ENCODE data around the gene IL17D. TPM values are rescaled to one million over a fixed set of nuclear protein-coding genes. Genes with fewer than 3 reads are reported as not detected.

IL17D gene
- polyA plus RNA-seq, 1 donor, result 7.2 TPM

- no peak for DNase-seq
Observed at GRCh38 chr13:20689291-20689690, 14.2 kb upstream of the IL17D start.

- DNase-seq, result no peak
Observed at GRCh38 chr13:20691616-20692015, 11.9 kb upstream of the IL17D start.

GRCh38 chr13:20696073-20696472, 7.4 kb upstream of the IL17D start:
- no peak for DNase-seq

- no peak for DNase-seq
Observed at GRCh38 chr13:20699715-20700114, 3.8 kb upstream of the IL17D start.

- DNase-seq, result no peak
Observed at GRCh38 chr13:20700288-20700687, 3.2 kb upstream of the IL17D start.

- no peak for DNase-seq
Observed at GRCh38 chr13:20701461-20701860, 2.0 kb upstream of the IL17D start.

GRCh38 chr13:20702530-20702914, 977 bp upstream of the IL17D start:
- no peak for DNase-seq

- DNase-seq, result peak; percentile 72
Observed at GRCh38 chr13:20703780-20704458, 420 bp downstream of the IL17D start.

- no peak for DNase-seq
Observed at GRCh38 chr13:20704459-20705069, 1.1 kb downstream of the IL17D start.

- DNase-seq, result no peak
Observed at GRCh38 chr13:20706661-20707060, 3.2 kb downstream of the IL17D start.

GRCh38 chr13:20708216-20708615, 4.7 kb downstream of the IL17D start:
- DNase-seq, result no peak

GRCh38 chr13:20709369-20709768, 5.9 kb downstream of the IL17D start:
- DNase-seq, result no peak

GRCh38 chr13:20709782-20710181, 6.3 kb downstream of the IL17D start:
- DNase-seq, result no peak

GRCh38 chr13:20711301-20712044, 8.0 kb downstream of the IL17D start:
- no peak for DNase-seq

GRCh38 chr13:20713014-20713376, 9.5 kb downstream of the IL17D start:
- no peak for DNase-seq

GRCh38 chr13:20713751-20714150, 10.3 kb downstream of the IL17D start:
- DNase-seq, result no peak

- DNase-seq, result no peak
Observed at GRCh38 chr13:20714161-20714560, 10.7 kb downstream of the IL17D start.

GRCh38 chr13:20714563-20715329, 11.2 kb downstream of the IL17D start:
- no peak for DNase-seq

GRCh38 chr13:20715330-20715712, 11.8 kb downstream of the IL17D start:
- DNase-seq, result no peak

GRCh38 chr13:20716951-20717350, 13.5 kb downstream of the IL17D start:
- no peak for DNase-seq

GRCh38 chr13:20717581-20718542, 14.4 kb downstream of the IL17D start:
- DNase-seq, result no peak

All from left kidney (tissue), 2 donors.